PC-9 (cell line): Measurements from ENCODE around the gene ITPR3.

Experiments used
- CTCF ChIP-seq: fragments of 200-600 bp; sonication (generic); conservative IDR thresholded peaks from 2 replicates; pipeline ENCODE4 v1.6.1; 2017; ENCODE audit warnings: mixed run types, antibody characterized with exemption, mild to moderate bottlenecking, moderate library complexity
- EZH2 ChIP-seq: fragments of 200-600 bp; sonication (generic); IDR thresholded peaks from 2 replicates; pipeline ENCODE4 v1.8.0; 2017; ENCODE audit warnings: antibody characterized with exemption, low read depth

- TF ChIP-seq CTCF (no peak), EZH2 (no peak)
Measured at GRCh38 chr6:33733709-33734007, 112.5 kb downstream of the ITPR3 start.
